Activated naive CD4-positive, alpha-beta T cell treated with anti-CD3 and anti-CD28 coated beads for 36 hours (primary cell): ENCODE data around the gene MICAL2. TPM values are rescaled to one million over a fixed set of nuclear protein-coding genes. Genes with fewer than 3 reads are reported as not detected.

Experiments
- CTCF ChIA-PET: fragments of 350-600 bp; sonication (Branson Sonifier 250); formaldehyde crosslinking; loops from one replicate; lab custom pipeline; 2021; ENCODE audit warnings: antibody characterized with exemption; lab: Charles Lee
- DNase-seq: peaks from one replicate; pipeline ENCODE4 v3.0.0-alpha.2; 2020
- H3K27ac Mint-ChIP-seq: one replicate; pipeline ENCODE4 v1.8.0; 2021; ENCODE audit warnings: mild to moderate bottlenecking, mixed read lengths
- H3K27me3 Mint-ChIP-seq: one replicate; pipeline ENCODE4 v1.8.0; 2021; ENCODE audit warnings: low read depth, mixed read lengths
- H3K36me3 Mint-ChIP-seq: one replicate; pipeline ENCODE4 v1.8.0; 2021; ENCODE audit warnings: low read depth, mixed read lengths
- H3K4me1 Mint-ChIP-seq: one replicate; pipeline ENCODE4 v1.8.0; 2021; ENCODE audit warnings: low read depth, mixed read lengths
- H3K4me3 Mint-ChIP-seq: one replicate; pipeline ENCODE4 v1.8.0; 2021; ENCODE audit warnings: mild to moderate bottlenecking, moderate library complexity, mixed read lengths
- H3K9me3 Mint-ChIP-seq: one replicate; pipeline ENCODE4 v1.8.0; 2021; ENCODE audit warnings: mixed read lengths
- intact Hi-C: fragments of 100-400 bp; cut with micrococcal nuclease; formaldehyde crosslinking; loops from one replicate; pipeline ENCODE4 v1.15.1; 2023
- total RNA-seq, 2 experiments: library from RNA; stranded (reverse); gene quantifications; one replicate each; pipeline ENCODE4 v1.2.3, GENCODE V29; 2021

The MICAL2 gene
- total RNA-seq, 2 experiments from 2014 or later, result 48.7 to 54.6 TPM

GRCh38 chr11:12216041-12216451 is 105.7 kb downstream of the MICAL2 start:
- CTCF ChIA-PET, result interaction anchor here (2.2 kb wide), 1 partner anchor 9 kb away, joined by 5 read pairs; no protein-coding TSS in a partner anchor
- intact Hi-C loops, result no loop called here
- Mint-ChIP-seq H3K36me3 (peaks cover 19% of the 10 kb centered on the region), H3K9me3 (no peaks in the 10 kb centered on the region), H3K27me3 (no peaks in the 10 kb centered on the region), H3K27ac (no peak overlapping the region), H3K4me3 (no peak overlapping the region), H3K4me1 (peaks cover 5% of the 10 kb centered on the region)
- no peak for DNase-seq

GRCh38 chr11:12216671-12217374 is 106.4 kb downstream of the MICAL2 start:
- Mint-ChIP-seq H3K27me3 (no peaks in the 10 kb centered on the region), H3K27ac (no peak overlapping the region), H3K9me3 (no peaks in the 10 kb centered on the region), H3K36me3 (peaks cover 19% of the 10 kb centered on the region), H3K4me1 (peaks cover 2% of the 10 kb centered on the region), H3K4me3 (no peak overlapping the region)
- intact Hi-C loops, result no loop called here
- CTCF ChIA-PET, result no interaction called here
- no peak for DNase-seq

GRCh38 chr11:12217879-12218278 is 107.5 kb downstream of the MICAL2 start:
- no peak for DNase-seq
- Mint-ChIP-seq H3K4me1 (peaks cover 9% of the 10 kb centered on the region), H3K27me3 (no peaks in the 10 kb centered on the region), H3K27ac (no peak overlapping the region), H3K36me3 (peaks cover 16% of the 10 kb centered on the region), H3K4me3 (no peak overlapping the region), H3K9me3 (no peaks in the 10 kb centered on the region)
- intact Hi-C loops, result no loop called here
- CTCF ChIA-PET, result no interaction called here

- intact Hi-C loops, result no loop called here
- peaks cover 19% of the 10 kb centered on the region for H3K4me1 Mint-ChIP-seq
- DNase-seq, result no peak
- H3K27me3 Mint-ChIP-seq, result no peaks in the 10 kb centered on the region
- H3K27ac Mint-ChIP-seq, result no peak overlapping the region
- H3K36me3 Mint-ChIP-seq, result peaks cover 12% of the 10 kb centered on the region
- H3K9me3 Mint-ChIP-seq, result no peaks in the 10 kb centered on the region
- CTCF ChIA-PET, result no interaction called here
- H3K4me3 Mint-ChIP-seq, result no peak overlapping the region
Observed at GRCh38 chr11:12218909-12219308, 108.5 kb downstream of the MICAL2 start.

- H3K4me3 Mint-ChIP-seq, result no peak overlapping the region
- H3K4me1 Mint-ChIP-seq, result peaks cover 28% of the 10 kb centered on the region
- no peaks in the 10 kb centered on the region for H3K27me3 Mint-ChIP-seq
- peaks cover 11% of the 10 kb centered on the region for H3K36me3 Mint-ChIP-seq
- H3K27ac Mint-ChIP-seq, result no peak overlapping the region
- intact Hi-C loops, result loop anchor here (5.0 kb wide), 1 partner anchor 377 kb away; the partner anchor contains the start of gene USP47
- no peak for DNase-seq
- CTCF ChIA-PET, result no interaction called here
- no peaks in the 10 kb centered on the region for H3K9me3 Mint-ChIP-seq
Observed at GRCh38 chr11:12219757-12220156, 109.4 kb downstream of the MICAL2 start.

- no peak for DNase-seq
- H3K9me3 Mint-ChIP-seq, result no peaks in the 10 kb centered on the region
- H3K27ac Mint-ChIP-seq, result no peak overlapping the region
- intact Hi-C loops, result loop anchor here (5.0 kb wide), 1 partner anchor 378 kb away; the partner anchor contains the start of gene USP47
- no peak overlapping the region for H3K4me3 Mint-ChIP-seq
- H3K36me3 Mint-ChIP-seq, result peaks cover 6% of the 10 kb centered on the region
- peaks cover 33% of the 10 kb centered on the region for H3K4me1 Mint-ChIP-seq
- no peaks in the 10 kb centered on the region for H3K27me3 Mint-ChIP-seq
- CTCF ChIA-PET, result interaction anchor here (1.1 kb wide), 1 partner anchor 16 kb away, joined by 4 read pairs; no protein-coding TSS in a partner anchor
Observed at GRCh38 chr11:12220305-12220704, 109.9 kb downstream of the MICAL2 start.

- peaks cover 9% of the 10 kb centered on the region for H3K36me3 Mint-ChIP-seq
- DNase-seq, result no peak
- H3K27ac Mint-ChIP-seq, result no peak overlapping the region
- H3K27me3 Mint-ChIP-seq, result no peaks in the 10 kb centered on the region
- intact Hi-C loops, result loop anchor here (5.0 kb wide), 1 partner anchor 379 kb away; the partner anchor contains the start of gene USP47
- CTCF ChIA-PET, result interaction anchor here (1.1 kb wide), 1 partner anchor 15 kb away, joined by 4 read pairs; no protein-coding TSS in a partner anchor
- peaks cover 33% of the 10 kb centered on the region for H3K4me1 Mint-ChIP-seq
- no peaks in the 10 kb centered on the region for H3K9me3 Mint-ChIP-seq
- H3K4me3 Mint-ChIP-seq, result no peak overlapping the region
Observed at GRCh38 chr11:12221051-12221535, 110.7 kb downstream of the MICAL2 start.

- Mint-ChIP-seq H3K9me3 (no peaks in the 10 kb centered on the region), H3K4me3 (no peak overlapping the region), H3K27ac (no peak overlapping the region), H3K4me1 (peaks cover 31% of the 10 kb centered on the region), H3K36me3 (peaks cover 14% of the 10 kb centered on the region), H3K27me3 (no peaks in the 10 kb centered on the region)
- intact Hi-C loops, result loop anchor here (5.0 kb wide), 1 partner anchor 380 kb away; the partner anchor contains the start of gene USP47
- DNase-seq, result no peak
- CTCF ChIA-PET, result interaction anchor here (0.7 kb wide), 1 partner anchor 67 kb away, joined by 3 read pairs; no protein-coding TSS in a partner anchor
Observed at GRCh38 chr11:12222055-12222792, 111.8 kb downstream of the MICAL2 start.

GRCh38 chr11:12223771-12224536 is 113.6 kb downstream of the MICAL2 start:
- Mint-ChIP-seq H3K9me3 (no peaks in the 10 kb centered on the region), H3K27ac (peak overlapping the region; percentile 82), H3K36me3 (peaks cover 16% of the 10 kb centered on the region), H3K4me3 (peak overlapping the region; percentile 64), H3K4me1 (peaks cover 31% of the 10 kb centered on the region), H3K27me3 (no peaks in the 10 kb centered on the region)
- intact Hi-C loops, result loop anchor here (1.0 to 5.0 kb wide), 6 partner anchors 17 to 382 kb away; partner anchors contain the start of genes MICAL2 and USP47
- CTCF ChIA-PET, result interaction anchor here (0.6 to 3.9 kb wide), 7 partner anchors 9 to 89 kb away, joined by 3 to 28 read pairs (median 4); no protein-coding TSS in a partner anchor
- DNase-seq, result peak; percentile 35

- Mint-ChIP-seq H3K4me3 (peak overlapping the region; percentile 64), H3K27ac (peak overlapping the region; percentile 82), H3K36me3 (peaks cover 16% of the 10 kb centered on the region), H3K4me1 (peaks cover 31% of the 10 kb centered on the region), H3K27me3 (no peaks in the 10 kb centered on the region), H3K9me3 (no peaks in the 10 kb centered on the region)
- CTCF ChIA-PET, result interaction anchor here (0.6 to 3.9 kb wide), 10 partner anchors 9 to 90 kb away, joined by 3 to 28 read pairs (median 4); no protein-coding TSS in a partner anchor
- intact Hi-C loops, result loop anchor here (1.0 to 5.0 kb wide), 6 partner anchors 17 to 382 kb away; partner anchors contain the start of genes MICAL2 and USP47
- peak; percentile 97 for DNase-seq
Observed at GRCh38 chr11:12224537-12224893, 114.1 kb downstream of the MICAL2 start.

GRCh38 chr11:12225046-12225739 is 114.8 kb downstream of the MICAL2 start:
- no peak overlapping the region for H3K4me3 Mint-ChIP-seq
- CTCF ChIA-PET, result interaction anchor here (0.7 to 3.9 kb wide), 10 partner anchors 9 to 56 kb away, joined by 3 to 28 read pairs (median 4); no protein-coding TSS in a partner anchor
- peaks cover 31% of the 10 kb centered on the region for H3K4me1 Mint-ChIP-seq
- H3K27ac Mint-ChIP-seq, result peak overlapping the region; percentile 82
- H3K9me3 Mint-ChIP-seq, result no peaks in the 10 kb centered on the region
- H3K36me3 Mint-ChIP-seq, result peaks cover 21% of the 10 kb centered on the region
- H3K27me3 Mint-ChIP-seq, result no peaks in the 10 kb centered on the region
- DNase-seq, result no peak
- intact Hi-C loops, result no loop called here
